Activated naive CD4-positive, alpha-beta T cell treated with anti-CD3 and anti-CD28 coated beads for 36 hours (primary cell): ENCODE results near the gene THOC2. TPM values are rescaled to one million over a fixed set of nuclear protein-coding genes. Genes with fewer than 3 reads are reported as not detected.

Source experiments
- total RNA-seq, 2 experiments: library from RNA; stranded (reverse); gene quantifications; one replicate each; pipeline ENCODE4 v1.2.3, GENCODE V29; 2021

Gene THOC2
- total RNA-seq, 2 experiments from 2014 or later: 78.2 to 79.9 TPM

Other genes with a start within 250 kb of the THOC2 start
- 10 to 100 TPM; 24.0 to 24.5 TPM for gene XIAP, start 127.0 kb upstream of the THOC2 start, total RNA-seq
- 10 to 100 TPM; 84.5 to 86.0 TPM for gene STAG2, start 228.7 kb upstream of the THOC2 start, total RNA-seq